Smooth muscle cell (in vitro differentiated cells): ENCODE measurements around the gene ERCC6. TPM values are rescaled to one million over a fixed set of nuclear protein-coding genes. Genes with fewer than 3 reads are reported as not detected.
A peak's percentile ranks its signal among the peaks of the same experiment; 100 is the strongest.

Experiments used
- DNase-seq: peaks from one replicate; lab custom pipeline; 2025; ENCODE audit not compliant: unreplicated experiment; lab: John Stamatoyannopoulos, UW
- H2AFZ ChIP-seq: fragments of 200-600 bp; sonication (generic); 2 replicates; pipeline ENCODE4 v1.6.0; 2016; ENCODE audit warnings: antibody characterized with exemption, low read depth, mild to moderate bottlenecking
- H3F3A ChIP-seq: fragments of 200-600 bp; sonication (generic); 2 replicates; pipeline ENCODE4 v1.6.0; 2017; ENCODE audit warnings: antibody characterized with exemption, low read depth
- H3K27ac ChIP-seq: fragments of 200-600 bp; sonication (generic); 2 replicates; pipeline ENCODE4 v1.5.1; 2016; ENCODE audit warnings: low read depth, mild to moderate bottlenecking
- H3K27me3 ChIP-seq: fragments of 200-600 bp; sonication (generic); 2 replicates; pipeline ENCODE4 v1.6.1; 2016; ENCODE audit warnings: low read depth, mild to moderate bottlenecking
- H3K36me3 ChIP-seq: fragments of 200-600 bp; sonication (generic); 2 replicates; pipeline ENCODE4 v1.5.1; 2016; ENCODE audit warnings: low read depth
- H3K4me1 ChIP-seq: fragments of 200-600 bp; sonication (generic); 2 replicates; pipeline ENCODE4 v1.5.1; 2016; ENCODE audit warnings: low read depth
- H3K4me2 ChIP-seq: fragments of 200-600 bp; sonication (generic); 2 replicates; pipeline ENCODE4 v1.6.0; 2016; ENCODE audit warnings: mild to moderate bottlenecking
- H3K4me3 ChIP-seq: fragments of 200-600 bp; sonication (generic); 2 replicates; pipeline ENCODE4 v1.5.1; 2016; ENCODE audit warnings: mild to moderate bottlenecking
- H3K79me2 ChIP-seq: fragments of 200-600 bp; sonication (generic); 2 replicates; pipeline ENCODE4 v1.6.0; 2016; ENCODE audit warnings: low read depth, mild to moderate bottlenecking
- H3K9ac ChIP-seq: fragments of 200-600 bp; sonication (generic); 2 replicates; pipeline ENCODE4 v1.6.0; 2016; ENCODE audit warnings: low read depth
- H3K9me3 ChIP-seq: fragments of 200-600 bp; sonication (generic); replicated peaks from 2 replicates; pipeline ENCODE4 v1.5.1; 2016; ENCODE audit warnings: low read depth
- H4K20me1 ChIP-seq: fragments of 200-600 bp; sonication (generic); 2 replicates; pipeline ENCODE4 v1.6.0; 2016; ENCODE audit warnings: low read depth
- WGBS: methylation state at CpG from one replicate; pipeline ENCODE4 v1.1.7; 2016; ENCODE audit warnings: low lambda C conversion rate; 5-methylcytosine and 5-hydroxymethylcytosine counted together
- polyA plus RNA-seq: library from polyadenylated mRNA; unstranded; fragments of >200 nt; fragmentation: Nextera tagmentation; extraction: Ambion mirVana; gene quantifications from 2 replicates; pipeline ENCODE4 v1.2.1, GENCODE V29; 2016
- total RNA-seq: library from RNA; depleted of rRNA; stranded (reverse); fragments of >200 nt; gene quantifications from 2 replicates; pipeline ENCODE4 v1.2.3, GENCODE V29; 2014
- TF ChIP-seq, protein P1 (sequence below): fragments of 200-600 bp; sonication (generic); IDR thresholded peaks from 2 replicates; pipeline ENCODE4 v1.5.1; 2017; ENCODE audit warnings: borderline replicate concordance, mild to moderate bottlenecking, antibody characterized with exemption; ENCODE audit not compliant: insufficient read depth, poor library complexity, severe bottlenecking

The ERCC6 gene
- total and polyA plus RNA-seq, 2 experiments from 2014 or later, result 7.2 to 14.9 TPM

DNA sequence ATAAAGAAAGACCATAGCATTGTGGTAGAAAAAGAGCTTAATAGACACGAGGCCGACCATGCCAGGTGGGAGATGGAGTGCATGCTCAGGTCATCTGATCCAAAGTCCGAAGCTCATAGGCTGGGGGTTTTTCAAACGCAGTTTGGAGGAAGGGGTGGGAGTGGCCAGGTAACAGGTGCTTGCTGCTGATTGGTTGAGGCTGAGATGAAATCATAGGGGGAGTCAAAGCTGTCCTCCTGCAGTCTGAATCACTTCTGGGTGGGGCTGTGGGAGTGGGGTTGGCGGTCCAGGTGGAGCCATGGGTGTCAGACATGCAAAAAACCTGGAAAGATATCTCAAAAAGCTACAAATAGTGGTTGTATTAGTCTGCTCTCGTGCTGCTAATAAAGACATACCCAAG is 2.8 kb upstream of the ERCC6 start:
- no peak for DNase-seq
- Histone ChIP-seq H3F3A (no peaks in the 10 kb centered on the region), H3K9me3 (no peaks in the 10 kb centered on the region), H3K27me3 (no peaks in the 10 kb centered on the region), H3K4me1 (peaks cover 4% of the 10 kb centered on the region), H3K9ac (no peak overlapping the region), H2AFZ (no peak overlapping the region), H3K4me3 (no peak overlapping the region), H3K79me2 (peaks cover 13% of the 10 kb centered on the region), H3K36me3 (no peaks in the 10 kb centered on the region), H3K4me2 (no peak overlapping the region), H3K27ac (no peak overlapping the region), H4K20me1 (no peaks in the 10 kb centered on the region)
- TF ChIP-seq, protein P1, sequence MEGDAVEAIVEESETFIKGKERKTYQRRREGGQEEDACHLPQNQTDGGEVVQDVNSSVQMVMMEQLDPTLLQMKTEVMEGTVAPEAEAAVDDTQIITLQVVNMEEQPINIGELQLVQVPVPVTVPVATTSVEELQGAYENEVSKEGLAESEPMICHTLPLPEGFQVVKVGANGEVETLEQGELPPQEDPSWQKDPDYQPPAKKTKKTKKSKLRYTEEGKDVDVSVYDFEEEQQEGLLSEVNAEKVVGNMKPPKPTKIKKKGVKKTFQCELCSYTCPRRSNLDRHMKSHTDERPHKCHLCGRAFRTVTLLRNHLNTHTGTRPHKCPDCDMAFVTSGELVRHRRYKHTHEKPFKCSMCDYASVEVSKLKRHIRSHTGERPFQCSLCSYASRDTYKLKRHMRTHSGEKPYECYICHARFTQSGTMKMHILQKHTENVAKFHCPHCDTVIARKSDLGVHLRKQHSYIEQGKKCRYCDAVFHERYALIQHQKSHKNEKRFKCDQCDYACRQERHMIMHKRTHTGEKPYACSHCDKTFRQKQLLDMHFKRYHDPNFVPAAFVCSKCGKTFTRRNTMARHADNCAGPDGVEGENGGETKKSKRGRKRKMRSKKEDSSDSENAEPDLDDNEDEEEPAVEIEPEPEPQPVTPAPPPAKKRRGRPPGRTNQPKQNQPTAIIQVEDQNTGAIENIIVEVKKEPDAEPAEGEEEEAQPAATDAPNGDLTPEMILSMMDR, result no peak
- WGBS, result 86% methylated on average over 5 of the region's 6 CpGs

DNA sequence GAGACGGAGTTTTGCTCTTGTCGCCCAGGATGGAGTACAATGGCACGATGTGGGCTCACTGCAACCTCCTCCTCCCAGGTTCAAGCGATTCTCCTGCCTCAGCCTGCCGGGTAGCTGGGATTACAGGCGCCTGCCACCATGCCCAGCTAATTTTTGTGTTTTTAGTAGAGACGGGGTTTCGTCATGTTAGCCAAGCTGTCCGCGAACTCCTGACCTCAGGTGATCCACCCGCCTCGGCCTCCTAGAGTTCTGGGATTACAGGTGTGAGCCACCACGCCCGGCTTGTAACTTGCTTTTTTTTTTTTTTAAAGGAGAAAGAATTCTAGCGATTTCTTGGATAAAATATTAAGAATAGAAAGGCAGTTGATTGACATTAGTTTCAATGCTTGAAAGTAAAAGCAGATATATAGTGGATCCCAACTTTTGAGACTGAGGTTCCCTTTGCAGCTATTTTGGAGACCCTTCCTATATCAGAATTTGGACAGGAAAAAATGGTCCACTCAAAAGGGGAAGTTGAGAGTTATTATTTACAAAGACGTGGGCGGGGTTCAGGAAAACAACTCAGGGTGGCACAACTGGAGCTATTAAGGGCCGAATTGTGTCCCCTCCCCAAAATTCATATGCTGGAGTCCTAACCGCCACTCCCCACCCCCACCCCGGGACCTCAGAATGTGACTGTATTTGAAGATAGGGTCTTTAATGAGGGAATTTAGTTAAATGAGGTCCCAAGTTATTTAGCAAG is 1.3 kb upstream of the ERCC6 start:
- DNase-seq, result no peak
- H3K36me3 ChIP-seq, result no peaks in the 10 kb centered on the region
- H3K79me2 ChIP-seq, result peaks cover 13% of the 10 kb centered on the region
- no peaks in the 10 kb centered on the region for H4K20me1 ChIP-seq
- no peaks in the 10 kb centered on the region for H3K9me3 ChIP-seq
- H2AFZ ChIP-seq, result peak overlapping the region; percentile 84
- WGBS, result 70% methylated on average over 20 of the region's 20 CpGs
- H3K4me1 ChIP-seq, result peaks cover 4% of the 10 kb centered on the region
- H3F3A ChIP-seq, result peaks cover 10% of the 10 kb centered on the region
- peak overlapping the region; percentile 99 for H3K4me2 ChIP-seq
- TF ChIP-seq, protein P1, result no peak
- H3K9ac ChIP-seq, result peak overlapping the region; percentile 86
- H3K27ac ChIP-seq, result no peak overlapping the region
- H3K4me3 ChIP-seq, result peak overlapping the region; percentile 83
- no peaks in the 10 kb centered on the region for H3K27me3 ChIP-seq

DNA sequence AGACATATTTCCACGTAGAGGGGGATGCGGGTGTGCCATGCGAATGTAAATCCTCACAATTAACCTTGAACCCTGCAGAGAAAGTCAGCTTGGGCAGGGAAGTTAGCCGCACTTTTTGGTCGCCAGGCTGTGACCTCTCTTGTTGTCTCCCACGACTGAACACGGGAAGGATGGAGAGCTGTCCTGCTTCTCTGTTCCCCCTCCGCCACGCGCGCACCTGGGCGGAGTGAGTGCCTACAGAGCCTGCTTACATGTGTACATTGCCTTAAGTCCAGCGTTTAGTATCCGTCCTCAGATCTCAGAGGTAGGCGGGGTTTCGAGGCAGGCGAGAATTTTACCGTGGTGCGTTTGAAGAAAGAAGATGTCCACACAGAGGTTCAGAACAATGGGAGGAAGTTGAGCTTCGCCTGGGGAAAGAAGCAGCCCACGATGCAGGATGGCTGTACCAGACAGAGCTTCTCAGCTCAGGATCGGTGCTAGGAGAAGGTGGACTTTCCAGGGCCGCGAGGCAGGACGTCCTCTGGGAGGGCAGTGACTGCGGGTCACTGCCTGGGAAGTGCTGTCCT is 482 bp upstream of the ERCC6 start:
- no peak for DNase-seq
- H3K27me3 ChIP-seq, result no peaks in the 10 kb centered on the region

More for the DNA sequence above, 482 bp upstream of the ERCC6 start:
- peak overlapping the region; percentile 84 for H3K27ac ChIP-seq
- peaks cover 13% of the 10 kb centered on the region for H3K79me2 ChIP-seq
- peaks cover 10% of the 10 kb centered on the region for H3F3A ChIP-seq
- peak overlapping the region; percentile 86 for H3K9ac ChIP-seq
- peaks cover 4% of the 10 kb centered on the region for H3K4me1 ChIP-seq
- H3K36me3 ChIP-seq, result no peaks in the 10 kb centered on the region
- H2AFZ ChIP-seq, result peak overlapping the region; percentile 84
- TF ChIP-seq, protein P1, result no peak
- H3K4me2 ChIP-seq, result peak overlapping the region; percentile 99
- peak overlapping the region; percentile 83 for H3K4me3 ChIP-seq
- no peaks in the 10 kb centered on the region for H3K9me3 ChIP-seq
- H4K20me1 ChIP-seq, result peaks cover 3% of the 10 kb centered on the region
- 2% methylated on average over 26 of the region's 26 CpGs for WGBS
